ENCODE data around the gene TENT5C.
A peak's percentile ranks its signal among the peaks of the same experiment; 100 is the strongest.

The TENT5C gene

GRCh38 chr1:117608115-117608615, 2.3 kb downstream of the TENT5C start:
- in situ Hi-C loops (cut with HindIII; ENCODE audit: low pct_ligation_motif_present, low pct_unique_long_range_greater_than_20kb, low sequenced_read_pairs) = no loop called here

DNA sequence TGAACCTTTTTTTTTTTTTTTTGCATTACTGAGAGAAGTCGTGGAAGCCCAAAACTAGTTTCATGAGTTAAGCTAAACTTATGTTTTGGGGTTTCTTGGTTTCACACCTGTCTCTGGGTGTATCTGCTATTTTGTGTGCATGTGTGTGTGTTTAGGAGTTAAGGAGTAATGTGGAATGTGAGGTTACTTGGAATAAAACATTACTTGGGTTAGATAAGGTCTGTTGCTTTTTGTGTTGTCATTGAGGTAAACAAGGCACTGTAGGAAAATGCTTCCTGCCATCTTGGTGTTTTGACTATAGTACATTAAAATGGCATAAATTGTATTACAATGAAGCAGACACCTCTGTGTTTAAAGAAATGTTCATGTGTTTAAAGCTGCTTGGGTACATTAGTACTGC, 2.9 kb downstream of the TENT5C start:
- in situ Hi-C loops (cut with HindIII; ENCODE audit: low pct_ligation_motif_present, low pct_unique_long_range_greater_than_20kb, low sequenced_read_pairs) = no loop called here

More at GRCh38 chr1:117608115-117608615, 2.3 kb downstream of the TENT5C start:
- no peak for DNase-seq

DNA sequence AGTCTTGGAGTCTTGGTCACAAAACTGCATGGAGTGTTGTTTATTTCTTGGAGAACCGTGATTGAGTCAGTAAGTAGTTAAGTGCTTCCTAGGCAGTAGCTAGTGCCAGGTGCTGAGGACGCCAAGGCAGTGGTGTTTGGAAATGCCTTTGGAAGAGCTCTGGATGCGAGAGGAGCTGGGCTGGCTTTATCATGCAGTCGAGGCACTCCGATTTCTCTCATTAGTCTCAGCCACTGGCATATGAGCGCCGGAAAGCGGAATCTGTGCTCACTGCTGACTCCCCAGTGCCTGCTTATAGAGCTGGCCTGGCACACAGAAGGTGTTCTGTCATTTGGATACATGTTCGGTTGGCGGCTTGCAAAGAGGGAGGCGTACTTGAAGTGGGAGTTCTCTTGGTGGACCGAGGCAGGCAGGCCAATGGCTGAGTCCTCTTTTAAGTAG, 3.6 kb downstream of the TENT5C start:
- in situ Hi-C loops (cut with HindIII; ENCODE audit: low pct_ligation_motif_present, low pct_unique_long_range_greater_than_20kb, low sequenced_read_pairs) = no loop called here
- DNase-seq = no peak

More for the DNA sequence above, 2.9 kb downstream of the TENT5C start:
- DNase-seq = no peak

- DNase-seq = no peak
- in situ Hi-C loops (cut with HindIII; ENCODE audit: low pct_ligation_motif_present, low pct_unique_long_range_greater_than_20kb, low sequenced_read_pairs) = no loop called here
Measured at GRCh38 chr1:117610036-117610435, 4.2 kb downstream of the TENT5C start.

GRCh38 chr1:117611121-117611601, 5.3 kb downstream of the TENT5C start:
- in situ Hi-C loops (cut with HindIII; ENCODE audit: low pct_ligation_motif_present, low pct_unique_long_range_greater_than_20kb, low sequenced_read_pairs) = no loop called here
- DNase-seq = no peak

GRCh38 chr1:117611894-117612483, 6.1 kb downstream of the TENT5C start:
- DNase-seq = no peak
- in situ Hi-C loops (cut with HindIII; ENCODE audit: low pct_ligation_motif_present, low pct_unique_long_range_greater_than_20kb, low sequenced_read_pairs) = no loop called here

- in situ Hi-C loops (cut with HindIII; ENCODE audit: low pct_ligation_motif_present, low pct_unique_long_range_greater_than_20kb, low sequenced_read_pairs) = no loop called here
- peak; percentile 23 for DNase-seq
Measured at GRCh38 chr1:117612517-117613248, 6.8 kb downstream of the TENT5C start.

DNA sequence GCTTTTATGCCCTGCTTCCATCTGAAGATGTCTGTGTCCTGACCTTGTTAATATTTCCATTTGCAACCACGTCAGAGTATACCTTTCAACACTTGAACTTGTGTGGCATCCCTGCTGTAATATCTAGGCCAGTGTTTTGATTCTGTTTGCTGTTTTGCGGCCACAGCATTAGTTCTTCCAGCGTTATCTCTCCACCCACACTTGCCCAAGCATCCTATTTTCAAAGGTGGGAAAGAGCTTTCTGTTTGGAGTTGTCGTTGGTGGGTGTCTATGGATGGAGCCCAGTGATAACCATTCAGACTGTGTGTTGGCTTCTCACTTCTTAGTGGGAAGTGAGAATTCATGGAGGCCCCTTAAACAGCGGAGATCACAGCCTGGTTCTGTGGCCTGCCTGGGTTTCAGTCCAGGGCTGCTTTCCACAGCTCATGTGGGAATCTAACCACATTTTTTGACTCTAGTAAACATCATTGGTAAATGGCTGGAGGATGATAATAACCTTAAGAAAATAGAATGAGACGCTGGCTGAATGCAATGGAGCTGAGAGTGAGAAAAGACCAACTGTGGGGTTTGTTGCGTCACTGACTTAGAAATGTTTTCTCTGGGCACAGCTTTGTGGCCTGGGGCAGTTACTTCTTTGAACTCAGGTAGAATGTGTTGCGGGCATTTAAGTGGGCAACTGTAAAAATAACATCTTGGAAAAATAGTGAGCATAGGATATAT, 7.6 kb downstream of the TENT5C start:
- DNase-seq = no peak

DNA sequence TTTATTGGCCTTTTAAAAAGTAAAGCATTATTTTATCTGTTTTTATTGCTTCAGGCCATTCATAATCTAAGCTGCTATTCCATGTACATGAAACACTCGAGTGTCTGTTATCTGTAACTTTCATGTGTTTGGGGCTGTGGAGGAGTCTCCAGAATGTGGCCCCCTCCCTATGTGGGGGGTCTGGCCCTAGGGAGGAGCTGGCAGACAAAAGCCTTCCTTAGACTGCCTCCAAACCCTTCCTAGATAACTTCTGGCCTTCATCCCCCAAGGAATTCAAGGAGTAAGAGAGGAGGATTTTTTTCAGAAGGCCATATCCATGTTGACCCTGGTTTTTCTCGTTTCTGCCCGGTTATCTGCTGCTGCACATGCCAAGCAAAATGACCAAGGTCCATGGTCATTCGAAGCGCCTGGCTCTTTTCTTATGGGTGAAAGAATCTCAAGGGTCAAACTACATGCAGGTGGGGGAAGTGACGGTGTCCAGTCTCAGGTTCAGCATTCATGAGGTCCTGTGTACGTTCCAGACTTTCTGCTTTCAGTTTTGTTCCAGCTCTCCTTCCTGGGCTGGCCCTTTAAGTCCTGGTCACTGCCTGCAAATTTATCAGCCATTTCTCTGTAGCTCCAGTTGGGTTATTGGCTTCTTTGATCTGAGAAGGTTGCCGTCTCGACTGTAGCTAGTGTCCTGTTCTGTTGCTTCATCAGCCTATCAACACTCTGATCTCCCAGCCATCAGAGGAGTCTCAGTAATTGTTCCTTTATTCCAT, 8.3 kb downstream of the TENT5C start:
- in situ Hi-C loops (cut with HindIII; ENCODE audit: low pct_ligation_motif_present, low pct_unique_long_range_greater_than_20kb, low sequenced_read_pairs) = no loop called here
- DNase-seq = no peak

More for the DNA sequence above, 7.6 kb downstream of the TENT5C start:
- in situ Hi-C loops (cut with HindIII; ENCODE audit: low pct_ligation_motif_present, low pct_unique_long_range_greater_than_20kb, low sequenced_read_pairs) = no loop called here

DNA sequence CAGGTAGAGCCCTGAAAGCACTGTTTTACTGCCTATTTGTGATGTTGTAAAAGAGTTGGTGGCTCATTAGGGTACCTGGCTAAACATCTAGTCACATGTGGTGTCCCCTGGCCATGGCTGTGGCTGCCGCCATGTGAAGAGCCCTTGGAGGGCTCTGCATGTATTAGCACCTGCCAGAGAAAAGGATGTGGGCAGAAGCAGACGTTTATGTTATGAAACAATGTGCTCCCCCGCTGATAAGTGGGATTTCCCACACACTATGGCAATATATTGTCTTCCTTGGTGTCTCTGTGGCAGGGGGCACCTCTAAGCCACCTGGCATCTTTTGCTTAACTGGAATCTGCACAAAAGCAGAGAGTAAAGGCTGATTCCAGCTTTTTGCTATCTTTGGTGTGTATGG, 9.6 kb downstream of the TENT5C start:
- no peak for DNase-seq
- in situ Hi-C loops (cut with HindIII; ENCODE audit: low pct_ligation_motif_present, low pct_unique_long_range_greater_than_20kb, low sequenced_read_pairs) = no loop called here

DNA sequence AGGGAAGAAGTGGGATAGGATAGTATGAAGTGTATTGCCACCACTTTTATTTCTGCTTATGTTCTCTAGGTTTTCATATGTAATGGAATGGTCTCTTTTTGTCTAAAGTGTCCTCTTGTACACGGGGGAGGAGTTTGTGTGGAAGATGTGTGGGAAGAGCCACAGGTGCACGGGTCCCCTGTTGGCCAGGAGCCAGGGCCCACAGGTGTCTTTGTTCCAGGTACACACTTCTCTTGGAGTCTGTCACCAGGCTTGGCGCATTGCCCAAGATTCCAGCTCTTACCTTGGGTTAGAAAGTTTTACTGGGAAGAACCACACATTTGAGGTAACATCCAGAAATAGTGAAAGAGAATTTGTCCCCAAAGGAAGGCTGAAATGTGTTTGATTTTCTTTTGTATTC, 10.5 kb downstream of the TENT5C start:
- no peak for DNase-seq
- in situ Hi-C loops (cut with HindIII; ENCODE audit: low pct_ligation_motif_present, low pct_unique_long_range_greater_than_20kb, low sequenced_read_pairs) = no loop called here

DNA sequence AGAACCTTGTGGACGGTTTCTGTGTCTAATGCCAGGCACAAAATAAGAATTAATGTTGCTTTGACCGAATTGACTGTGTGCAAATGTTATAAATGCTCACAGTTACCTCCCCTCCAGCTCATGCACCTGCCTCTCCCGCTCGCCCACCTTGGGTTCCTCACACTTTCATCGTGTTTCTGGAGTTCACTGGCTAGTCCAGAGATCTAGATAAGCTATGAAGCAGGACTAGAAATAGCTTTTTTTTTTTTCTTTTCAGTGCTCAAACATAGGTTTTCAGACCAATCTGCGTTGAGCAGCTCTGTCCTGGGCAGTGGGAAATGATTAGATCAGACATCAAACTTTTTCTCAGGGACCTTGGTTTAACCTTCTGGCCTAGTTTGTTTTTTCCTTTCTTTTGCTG, 11.1 kb downstream of the TENT5C start:
- in situ Hi-C loops (cut with HindIII; ENCODE audit: low pct_ligation_motif_present, low pct_unique_long_range_greater_than_20kb, low sequenced_read_pairs) = no loop called here
- no peak for DNase-seq

GRCh38 chr1:117618450-117619122, 12.7 kb downstream of the TENT5C start:
- in situ Hi-C loops (cut with HindIII; ENCODE audit: low pct_ligation_motif_present, low pct_unique_long_range_greater_than_20kb, low sequenced_read_pairs) = no loop called here
- no peak for DNase-seq

DNA sequence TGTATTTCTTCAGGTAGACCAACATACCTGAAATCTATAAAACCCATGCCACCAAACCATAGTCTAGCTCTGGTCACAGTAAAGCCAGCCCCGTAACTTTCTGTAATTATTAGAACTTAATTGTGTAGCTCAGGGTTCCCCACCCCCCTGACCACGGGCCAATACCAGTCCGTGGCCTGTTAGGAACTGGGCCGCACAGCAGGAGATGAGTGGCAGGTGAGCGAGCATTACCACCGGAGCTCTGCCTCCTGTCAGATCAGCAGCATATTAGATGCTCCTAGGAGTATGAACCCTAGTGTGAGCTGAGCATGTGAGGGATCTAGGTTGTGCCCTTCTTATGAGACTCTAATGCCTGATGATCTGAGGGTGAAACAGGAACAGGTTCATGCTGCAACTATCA, 14.6 kb downstream of the TENT5C start:
- DNase-seq = no peak
- in situ Hi-C loops (cut with HindIII; ENCODE audit: low pct_ligation_motif_present, low pct_unique_long_range_greater_than_20kb, low sequenced_read_pairs) = no loop called here

GRCh38 chr1:117621316-117621715, 15.5 kb downstream of the TENT5C start:
- in situ Hi-C loops (cut with HindIII; ENCODE audit: low pct_ligation_motif_present, low pct_unique_long_range_greater_than_20kb, low sequenced_read_pairs) = no loop called here
- no peak for DNase-seq

- in situ Hi-C loops (cut with HindIII; ENCODE audit: low pct_ligation_motif_present, low pct_unique_long_range_greater_than_20kb, low sequenced_read_pairs) = no loop called here
- DNase-seq = no peak
Measured at GRCh38 chr1:117622726-117623125, 16.9 kb downstream of the TENT5C start.

- in situ Hi-C loops (cut with HindIII; ENCODE audit: low pct_ligation_motif_present, low pct_unique_long_range_greater_than_20kb, low sequenced_read_pairs) = no loop called here
- DNase-seq = no peak
Measured at GRCh38 chr1:117623141-117623540, 17.3 kb downstream of the TENT5C start.

GRCh38 chr1:117623698-117624097, 17.9 kb downstream of the TENT5C start:
- DNase-seq = no peak
- in situ Hi-C loops (cut with HindIII; ENCODE audit: low pct_ligation_motif_present, low pct_unique_long_range_greater_than_20kb, low sequenced_read_pairs) = no loop called here

Measured in ACHN (cell line).